A549 (cell line): ENCODE data around the gene CDH4. TPM values are rescaled to one million over a fixed set of nuclear protein-coding genes. Genes with fewer than 3 reads are reported as not detected.

Source experiments
- ATAC-seq, 2 experiments: fragments of 200-7000 bp in 1 of 2; fragments of >200 bp in 1 of 2; cut with Nextera tagmentation in 1 of 2; cut with Tn5 transposase in 1 of 2; 3 replicates each; pipeline versions ENCODE4 v1.8.0 to v1.9.1; 2018 to 2020; ENCODE audit warnings: mild to moderate bottlenecking in 1 of 2, moderate library complexity in 1 of 2
- CTCF ChIA-PET: fragments of 300-600 bp; sonication (Branson Sonifier 250); formaldehyde crosslinking; extraction: SDS; loops from one replicate; lab custom pipeline; 2021; ENCODE audit warnings: antibody characterized with exemption, inconsistent platforms; lab: Yijun Ruan, JAX
- POLR2A ChIA-PET: fragments of 350-600 bp; formaldehyde crosslinking; extraction: SDS; loops from one replicate; lab custom pipeline; 2021; ENCODE audit warnings: antibody characterized with exemption, inconsistent platforms; lab: Yijun Ruan, JAX
- DNase-seq, 2 experiments: peaks; one replicate each; pipeline versions ENCODE4 v3.0.0 to v3.0.0-alpha.2; 2011 to 2016; ENCODE audit warnings: low read depth in 1 of 2, low spot score in 1 of 2
- FAIRE-seq: peaks from 2 replicates; lab custom pipeline; 2011; peaks lifted over from hg19 to GRCh38; lab: Jason Lieb, UNC
- H3K27ac ChIP-seq, 2 experiments: fragments of >200 bp; sonication (Bioruptor Twin); formaldehyde crosslinking; 3 replicates each; pipeline ENCODE4 v1.5.1; 2016 to 2017
- H3K4me1 ChIP-seq: fragments of >200 bp; sonication (Bioruptor Twin); formaldehyde crosslinking; 3 replicates; pipeline ENCODE4 v1.6.1; 2016
- H3K4me2 ChIP-seq: fragments of >200 bp; sonication (Bioruptor Twin); formaldehyde crosslinking; 3 replicates; pipeline ENCODE4 v1.6.1; 2016
- H3K4me3 ChIP-seq: fragments of >200 bp; sonication (Bioruptor Twin); formaldehyde crosslinking; 3 replicates; pipeline ENCODE4 v1.5.1; 2016
- H3K9me3 ChIP-seq: fragments of >200 bp; sonication (Bioruptor Twin); formaldehyde crosslinking; 3 replicates; pipeline ENCODE4 v1.6.1; 2016
- CBX8 ChIP-seq: fragments of 200-600 bp; sonication (generic); IDR thresholded peaks from 2 replicates; pipeline ENCODE4 v1.6.1; 2016
- CEBPB ChIP-seq, 2 experiments: fragments of >200 bp in 1 of 2; sonication (Bioruptor Twin) in 1 of 2; formaldehyde crosslinking in 1 of 2; IDR thresholded peaks; 2 replicates each; pipeline ENCODE4 v1.6.1; 2012 to 2016
- CHD2 ChIP-seq: fragments of 150-350 bp; IDR thresholded peaks from 2 replicates; pipeline ENCODE4 v1.6.1; 2014; ENCODE audit warnings: low read length; ENCODE audit not compliant: partially characterized antibody
- EHMT2 ChIP-seq: fragments of 200-600 bp; sonication (generic); IDR thresholded peaks from 2 replicates; pipeline ENCODE4 v1.6.1; 2016; ENCODE audit warnings: antibody characterized with exemption, low read depth, mild to moderate bottlenecking, moderate library complexity
- EP300 ChIP-seq, 2 experiments: fragments of >200 bp; sonication (Bioruptor Twin); formaldehyde crosslinking; IDR thresholded peaks; 2 replicates in 1 of 2; 3 replicates in 1 of 2; pipeline ENCODE4 v1.6.1; 2016 to 2017
- ESRRA ChIP-seq: fragments of 150-350 bp; IDR thresholded peaks from 2 replicates; pipeline ENCODE4 v1.6.1; 2014; ENCODE audit warnings: mild to moderate bottlenecking, low read length, borderline replicate concordance
- FOSB ChIP-seq: fragments of 250-450 bp; sonication (Bioruptor Pico); IDR thresholded peaks from 2 replicates; pipeline ENCODE4 v1.5.0; 2020; ENCODE audit warnings: mild to moderate bottlenecking, moderate library complexity
- FOXS1 ChIP-seq: fragments of 250-450 bp; sonication (Bioruptor Pico); IDR thresholded peaks from 2 replicates; pipeline ENCODE4 v1.5.0; 2020; ENCODE audit warnings: mild to moderate bottlenecking, moderate library complexity
- HDAC2 ChIP-seq: fragments of 200-600 bp; sonication (generic); IDR thresholded peaks from 2 replicates; pipeline ENCODE4 v1.6.1; 2016
- JUN ChIP-seq, 2 experiments: fragments of >200 bp; sonication (Bioruptor Twin); formaldehyde crosslinking; IDR thresholded peaks; 2 replicates in 1 of 2; 3 replicates in 1 of 2; pipeline ENCODE4 v1.6.1; 2016 to 2017
- JUNB ChIP-seq: fragments of >200 bp; sonication (Bioruptor Twin); formaldehyde crosslinking; IDR thresholded peaks from 2 replicates; pipeline ENCODE4 v1.6.1; 2016
- MAFK ChIP-seq: fragments of 450-650 bp; IDR thresholded peaks from 2 replicates; pipeline ENCODE4 v1.6.1; 2014; ENCODE audit not compliant: partially characterized antibody
- MAZ ChIP-seq: fragments of 150-350 bp; IDR thresholded peaks from 2 replicates; pipeline ENCODE4 v1.6.1; 2014; ENCODE audit warnings: antibody characterized with exemption, low read depth, low read length, borderline replicate concordance
- MYC ChIP-seq: IDR thresholded peaks from 2 replicates; pipeline ENCODE4 v1.6.1; 2012; ENCODE audit warnings: mild to moderate bottlenecking, inconsistent platforms, low read length, improper control_type of control experiment, borderline replicate concordance
- RAD21 ChIP-seq, 2 experiments: fragments of >200 bp in 1 of 2; sonication (Bioruptor Twin) in 1 of 2; formaldehyde crosslinking in 1 of 2; IDR thresholded peaks in 1 of 2; conservative IDR thresholded peaks in 1 of 2; 2 replicates in 1 of 2; 3 replicates in 1 of 2; pipeline ENCODE4 v1.6.1; 2012 to 2018; ENCODE audit warnings: inconsistent platforms in 1 of 2
- RARB ChIP-seq: fragments of 250-450 bp; sonication (Bioruptor Pico); IDR thresholded peaks from 2 replicates; pipeline ENCODE4 v1.8.0; 2021; ENCODE audit warnings: mild to moderate bottlenecking, moderate library complexity
- RFX5 ChIP-seq: fragments of 450-650 bp; IDR thresholded peaks from 2 replicates; pipeline ENCODE4 v1.7.1; 2014; ENCODE audit warnings: antibody characterized with exemption, mild to moderate bottlenecking, moderate library complexity
- RNF2 ChIP-seq: fragments of 200-600 bp; sonication (generic); IDR thresholded peaks from 2 replicates; pipeline ENCODE4 v1.6.1; 2016; ENCODE audit warnings: low read depth, mild to moderate bottlenecking, antibody characterized with exemption, moderate library complexity, borderline replicate concordance
- SMC3 ChIP-seq: fragments of >200 bp; sonication (Bioruptor Twin); formaldehyde crosslinking; IDR thresholded peaks from 3 replicates; pipeline ENCODE4 v1.6.1; 2018; ENCODE audit warnings: inconsistent platforms
- SREBF2 ChIP-seq: fragments of 450-650 bp; IDR thresholded peaks from 2 replicates; pipeline ENCODE4 v1.6.1; 2014; ENCODE audit warnings: mild to moderate bottlenecking, moderate library complexity
- ZC3H11A ChIP-seq: fragments of 450-650 bp; IDR thresholded peaks from 2 replicates; pipeline ENCODE4 v1.6.1; 2014; ENCODE audit warnings: antibody characterized with exemption, mild to moderate bottlenecking
- ZNF302 ChIP-seq: fragments of 250-450 bp; sonication (Bioruptor Pico); IDR thresholded peaks from 2 replicates; pipeline ENCODE4 v1.9.0; 2021; ENCODE audit warnings: inconsistent platforms, mild to moderate bottlenecking, moderate library complexity
- ZSCAN20 ChIP-seq: fragments of 250-450 bp; sonication (Bioruptor Pico); IDR thresholded peaks from 2 replicates; pipeline ENCODE4 v1.8.0; 2022; ENCODE audit warnings: mild to moderate bottlenecking, moderate library complexity
- WGBS: methylation state at CpG from one replicate; pipeline ENCODE4 v1.1.6; 2017; ENCODE audit errors: missing lambda C conversion rate; 5-methylcytosine and 5-hydroxymethylcytosine counted together
- polyA plus RNA-seq, 4 experiments: library from polyadenylated mRNA; depleted of rRNA in 3 of 4; stranded (reverse); fragments of >200 nt; fragmentation: RNase III in 1 of 4; extraction: RNeasy Plus Mini Kit Qiagen cat#74134 plus additional on column Dnase treatment in 1 of 4; gene quantifications; 2 replicates in 3 of 4; 3 replicates in 1 of 4; pipeline ENCODE4 v1.2.3, GENCODE V29; 2011 to 2017
- TF ChIP-seq, protein P1 (sequence below): fragments of >200 bp; sonication (Bioruptor Twin); formaldehyde crosslinking; IDR thresholded peaks from 2 replicates; pipeline ENCODE4 v1.6.1; 2016
- TF ChIP-seq, protein P2 (sequence below): IDR thresholded peaks from 2 replicates; pipeline ENCODE4 v1.6.1; 2012; ENCODE audit warnings: low read depth, borderline replicate concordance
- TF ChIP-seq, protein P3 (sequence below): fragments of 450-650 bp; IDR thresholded peaks from 2 replicates; pipeline ENCODE4 v1.6.1; 2014; ENCODE audit warnings: antibody characterized with exemption
- TF ChIP-seq, protein P4 (sequence below): fragments of 250-450 bp; sonication (Bioruptor Pico); IDR thresholded peaks from 2 replicates; pipeline ENCODE4 v1.5.0; 2020; ENCODE audit warnings: low read depth, mild to moderate bottlenecking, moderate library complexity
- TF ChIP-seq, protein P5 (sequence below): fragments of >200 bp; sonication (Bioruptor Twin); formaldehyde crosslinking; IDR thresholded peaks from 3 replicates; pipeline ENCODE4 v1.5.1; 2016

Gene CDH4
- polyA plus RNA-seq, 2 of the 4 experiments (the other 2 are of a cell fraction): 3.4 to 10.3 TPM

DNA sequence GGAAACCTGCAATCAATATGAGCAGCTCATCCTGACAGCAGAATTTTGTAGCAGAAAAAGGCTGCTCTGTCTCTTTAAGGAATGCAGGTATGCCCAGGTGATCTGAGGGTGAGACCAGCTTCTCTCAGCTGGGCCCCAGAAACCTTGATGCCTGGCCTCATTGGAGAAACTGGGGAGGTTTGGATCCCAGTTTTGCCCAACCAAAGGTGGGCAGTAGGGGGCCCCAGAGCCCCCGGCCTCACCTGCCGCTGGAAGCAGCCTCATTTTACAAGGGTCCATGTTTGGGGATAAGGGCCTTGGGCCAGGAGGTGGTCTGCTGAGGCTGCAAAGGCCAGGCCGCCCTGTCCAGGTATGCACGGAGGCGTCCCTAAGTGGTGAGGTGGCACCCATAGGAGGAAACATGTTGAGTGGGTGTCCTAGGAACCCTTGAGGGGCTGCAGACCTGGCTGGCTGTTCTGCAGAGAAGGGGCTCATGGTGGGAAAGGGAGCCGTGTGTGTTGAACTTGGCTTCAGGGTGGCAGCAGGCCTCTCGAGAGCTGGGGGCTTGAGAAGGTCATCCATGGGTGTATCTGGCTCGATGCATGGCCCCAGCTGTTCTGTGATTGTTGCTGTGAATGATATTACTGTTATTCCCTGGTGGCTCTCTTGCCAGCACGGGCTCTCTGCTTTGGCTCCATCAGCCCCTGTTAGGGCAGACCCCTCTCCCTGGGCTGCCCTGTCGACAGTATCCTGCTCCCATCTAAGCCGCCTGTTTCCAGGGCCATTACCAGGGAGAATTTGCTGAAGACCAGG is 208.4 kb downstream of the CDH4 start:
- no peak overlapping the region for H3K4me2 ChIP-seq
- ChIA-PET POLR2A (no interaction called here), CTCF (no interaction called here)
- DNase-seq (no peak), ATAC-seq (no peak), FAIRE-seq (no peak)
- no peak overlapping the region for H3K4me3 ChIP-seq
- no peaks in the 10 kb centered on the region for H3K4me1 ChIP-seq
- H3K9me3 ChIP-seq: no peaks in the 10 kb centered on the region
- WGBS: 68% methylated on average over 9 of the region's 11 CpGs
- no peak overlapping the region for H3K27ac ChIP-seq
- no peak for TF ChIP-seq RFX5
- TF ChIP-seq, protein P1, sequence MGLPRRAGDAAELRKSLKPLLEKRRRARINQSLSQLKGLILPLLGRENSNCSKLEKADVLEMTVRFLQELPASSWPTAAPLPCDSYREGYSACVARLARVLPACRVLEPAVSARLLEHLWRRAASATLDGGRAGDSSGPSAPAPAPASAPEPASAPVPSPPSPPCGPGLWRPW: no peak
- no peak for TF ChIP-seq MYC
- TF ChIP-seq ZC3H11A: no peak
- TF ChIP-seq RAD21 (conservative IDR thresholded peaks at IDR 0.05 in 1 of 2, IDR thresholded peaks at IDR 0.05 in 1 of 2): no peak
- TF ChIP-seq JUN (IDR thresholded peaks at IDR 0.05): no peak
- no peak for TF ChIP-seq FOSB (CRISPR knock-in tag)
- TF ChIP-seq ZNF302 (CRISPR knock-in tag): no peak
- TF ChIP-seq FOXS1 (CRISPR knock-in tag): no peak
- no peak for TF ChIP-seq CHD2
- TF ChIP-seq MAZ: no peak
- TF ChIP-seq JUNB: no peak
- TF ChIP-seq, protein P2, sequence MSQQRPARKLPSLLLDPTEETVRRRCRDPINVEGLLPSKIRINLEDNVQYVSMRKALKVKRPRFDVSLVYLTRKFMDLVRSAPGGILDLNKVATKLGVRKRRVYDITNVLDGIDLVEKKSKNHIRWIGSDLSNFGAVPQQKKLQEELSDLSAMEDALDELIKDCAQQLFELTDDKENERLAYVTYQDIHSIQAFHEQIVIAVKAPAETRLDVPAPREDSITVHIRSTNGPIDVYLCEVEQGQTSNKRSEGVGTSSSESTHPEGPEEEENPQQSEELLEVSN: no peak
- no peak for TF ChIP-seq SMC3
- no peak for TF ChIP-seq MAFK

DNA sequence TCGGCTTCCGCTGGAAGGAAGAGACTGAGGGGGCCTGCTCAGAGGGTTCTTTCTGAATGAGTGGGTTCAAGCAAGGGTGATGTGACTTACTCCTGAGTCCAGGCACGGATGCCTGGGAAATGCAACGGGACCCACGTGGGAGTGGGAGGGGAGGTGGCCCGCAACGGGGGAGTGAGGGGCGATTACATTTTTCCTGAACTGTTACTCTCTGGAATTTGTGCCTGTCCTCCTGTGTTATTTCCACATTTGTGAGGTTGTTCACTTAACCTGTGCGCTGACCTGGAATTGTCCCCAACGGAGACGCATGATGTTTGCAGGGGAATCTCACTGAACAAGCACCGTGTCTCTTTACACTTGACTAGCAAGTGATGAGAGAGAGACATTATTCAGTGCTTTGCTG is 209.4 kb downstream of the CDH4 start:
- H3K4me2 ChIP-seq: no peak overlapping the region
- FAIRE-seq: no peak
- 86% methylated on average over 12 of the region's 12 CpGs for WGBS
- TF ChIP-seq CEBPB (IDR thresholded peaks at IDR 0.05) (no peak), ESRRA (no peak), RARB (CRISPR knock-in tag) (no peak), JUNB (no peak), EP300 (IDR thresholded peaks at IDR 0.05) (no peak)
- TF ChIP-seq, protein P3, sequence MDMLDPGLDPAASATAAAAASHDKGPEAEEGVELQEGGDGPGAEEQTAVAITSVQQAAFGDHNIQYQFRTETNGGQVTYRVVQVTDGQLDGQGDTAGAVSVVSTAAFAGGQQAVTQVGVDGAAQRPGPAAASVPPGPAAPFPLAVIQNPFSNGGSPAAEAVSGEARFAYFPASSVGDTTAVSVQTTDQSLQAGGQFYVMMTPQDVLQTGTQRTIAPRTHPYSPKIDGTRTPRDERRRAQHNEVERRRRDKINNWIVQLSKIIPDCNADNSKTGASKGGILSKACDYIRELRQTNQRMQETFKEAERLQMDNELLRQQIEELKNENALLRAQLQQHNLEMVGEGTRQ: no peak
- H3K4me3 ChIP-seq: no peak overlapping the region
- no peak overlapping the region for H3K27ac ChIP-seq
- CTCF ChIA-PET: no interaction called here
- ATAC-seq: no peak
- POLR2A ChIA-PET: no interaction called here
- H3K4me1 ChIP-seq: no peaks in the 10 kb centered on the region
- DNase-seq: no peak
- H3K9me3 ChIP-seq: no peaks in the 10 kb centered on the region

DNA sequence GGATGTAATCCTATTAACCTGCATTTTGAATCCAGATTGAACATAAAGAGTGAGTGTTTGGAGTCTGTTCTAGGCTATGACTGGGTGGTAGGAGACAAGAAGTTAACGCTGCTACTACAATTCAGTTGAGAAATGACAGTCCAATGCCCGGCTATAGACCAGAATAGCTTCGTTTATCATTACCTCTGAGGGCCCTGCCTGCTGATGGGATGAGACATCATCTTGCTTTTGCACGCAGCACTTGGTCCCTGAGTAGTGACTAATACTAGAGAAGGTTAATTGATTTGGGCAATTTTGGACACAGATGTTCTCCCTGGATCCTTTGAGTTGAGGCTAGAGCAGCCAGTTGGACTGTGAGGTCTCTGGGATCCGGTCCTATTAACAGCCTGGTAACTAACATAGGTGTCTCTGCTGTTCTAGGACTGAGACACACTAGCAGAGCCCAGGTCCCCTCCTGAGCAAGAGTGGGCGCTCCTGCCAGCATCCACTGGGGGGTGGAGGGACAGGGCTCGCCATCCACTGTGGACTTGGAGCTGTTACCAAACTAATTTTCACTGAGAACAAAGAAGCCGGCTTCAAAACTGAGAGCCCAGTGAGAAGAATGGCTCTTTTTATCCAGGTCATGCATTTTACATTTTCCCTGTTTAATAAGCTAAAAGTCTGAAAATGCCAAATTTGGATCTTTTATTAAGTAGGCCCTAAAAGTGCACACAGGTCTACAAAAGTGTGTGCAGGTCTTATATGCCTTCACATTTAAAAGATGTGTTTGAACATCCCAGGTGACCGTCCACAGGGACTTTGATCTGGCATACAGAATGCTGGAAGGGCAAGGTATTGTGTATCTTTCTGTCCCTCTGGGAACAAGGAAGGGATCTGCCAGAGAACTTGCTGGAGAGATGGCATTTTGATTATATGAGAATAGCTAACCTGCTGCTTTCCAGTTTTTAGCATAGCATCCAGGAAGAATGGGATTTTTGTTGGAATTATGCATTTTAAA is 212.5 kb downstream of the CDH4 start:
- ChIA-PET CTCF (interaction anchor here (0.6 to 1.1 kb wide), 3 partner anchors 424 to 611 kb away, joined by 3 to 4 read pairs (median 3); no protein-coding TSS in a partner anchor), POLR2A (no interaction called here)
- peaks cover 6% of the 10 kb centered on the region; the same call in 1 of the 3 replicates for H3K9me3 ChIP-seq
- no peaks in the 10 kb centered on the region for H3K4me1 ChIP-seq
- H3K4me2 ChIP-seq: no peak overlapping the region
- 65% methylated on average over 9 of the region's 9 CpGs for WGBS
- ATAC-seq (no peak), DNase-seq (no peak), FAIRE-seq (no peak)
- H3K27ac ChIP-seq: no peak overlapping the region
- H3K4me3 ChIP-seq: no peak overlapping the region
- TF ChIP-seq RAD21 (conservative IDR thresholded peaks at IDR 0.05 in 1 of 2, IDR thresholded peaks at IDR 0.05 in 1 of 2): no peak
- TF ChIP-seq, protein P4, sequence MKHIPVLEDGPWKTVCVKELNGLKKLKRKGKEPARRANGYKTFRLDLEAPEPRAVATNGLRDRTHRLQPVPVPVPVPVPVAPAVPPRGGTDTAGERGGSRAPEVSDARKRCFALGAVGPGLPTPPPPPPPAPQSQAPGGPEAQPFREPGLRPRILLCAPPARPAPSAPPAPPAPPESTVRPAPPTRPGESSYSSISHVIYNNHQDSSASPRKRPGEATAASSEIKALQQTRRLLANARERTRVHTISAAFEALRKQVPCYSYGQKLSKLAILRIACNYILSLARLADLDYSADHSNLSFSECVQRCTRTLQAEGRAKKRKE: no peak
- no peak for TF ChIP-seq RNF2
- TF ChIP-seq HDAC2: no peak
- no peak for TF ChIP-seq MAZ
- TF ChIP-seq ZC3H11A: no peak
- no peak for TF ChIP-seq EHMT2
- TF ChIP-seq CBX8: no peak
- no peak for TF ChIP-seq FOXS1 (CRISPR knock-in tag)
- no peak for TF ChIP-seq FOSB (CRISPR knock-in tag)
- no peak for TF ChIP-seq SREBF2
- TF ChIP-seq EP300 (IDR thresholded peaks at IDR 0.05): no peak
- TF ChIP-seq, protein P5, sequence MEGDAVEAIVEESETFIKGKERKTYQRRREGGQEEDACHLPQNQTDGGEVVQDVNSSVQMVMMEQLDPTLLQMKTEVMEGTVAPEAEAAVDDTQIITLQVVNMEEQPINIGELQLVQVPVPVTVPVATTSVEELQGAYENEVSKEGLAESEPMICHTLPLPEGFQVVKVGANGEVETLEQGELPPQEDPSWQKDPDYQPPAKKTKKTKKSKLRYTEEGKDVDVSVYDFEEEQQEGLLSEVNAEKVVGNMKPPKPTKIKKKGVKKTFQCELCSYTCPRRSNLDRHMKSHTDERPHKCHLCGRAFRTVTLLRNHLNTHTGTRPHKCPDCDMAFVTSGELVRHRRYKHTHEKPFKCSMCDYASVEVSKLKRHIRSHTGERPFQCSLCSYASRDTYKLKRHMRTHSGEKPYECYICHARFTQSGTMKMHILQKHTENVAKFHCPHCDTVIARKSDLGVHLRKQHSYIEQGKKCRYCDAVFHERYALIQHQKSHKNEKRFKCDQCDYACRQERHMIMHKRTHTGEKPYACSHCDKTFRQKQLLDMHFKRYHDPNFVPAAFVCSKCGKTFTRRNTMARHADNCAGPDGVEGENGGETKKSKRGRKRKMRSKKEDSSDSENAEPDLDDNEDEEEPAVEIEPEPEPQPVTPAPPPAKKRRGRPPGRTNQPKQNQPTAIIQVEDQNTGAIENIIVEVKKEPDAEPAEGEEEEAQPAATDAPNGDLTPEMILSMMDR: no peak
- TF ChIP-seq ZSCAN20 (CRISPR knock-in tag): no peak
- no peak for TF ChIP-seq MYC
